NCI-H774 (cell line): ENCODE data around the gene SPON1.
"Not testable (repeated sequence)": the region's sequence is repeated elsewhere in the genome, so short reads cannot be mapped to it uniquely, and the experiment has no call there.

Source experiments
- DNase-seq: peaks from one replicate; lab custom pipeline; 2025; lab: John Stamatoyannopoulos, UW

SPON1 gene

GRCh38 chr11:13962562-13963168 is at the start of gene SPON1:
SPON1 (plus strand) TSS chr11:13962723; CDS start chr11:13962905, 182 bp downstream.
- peak; percentile 21 for DNase-seq

DNA sequence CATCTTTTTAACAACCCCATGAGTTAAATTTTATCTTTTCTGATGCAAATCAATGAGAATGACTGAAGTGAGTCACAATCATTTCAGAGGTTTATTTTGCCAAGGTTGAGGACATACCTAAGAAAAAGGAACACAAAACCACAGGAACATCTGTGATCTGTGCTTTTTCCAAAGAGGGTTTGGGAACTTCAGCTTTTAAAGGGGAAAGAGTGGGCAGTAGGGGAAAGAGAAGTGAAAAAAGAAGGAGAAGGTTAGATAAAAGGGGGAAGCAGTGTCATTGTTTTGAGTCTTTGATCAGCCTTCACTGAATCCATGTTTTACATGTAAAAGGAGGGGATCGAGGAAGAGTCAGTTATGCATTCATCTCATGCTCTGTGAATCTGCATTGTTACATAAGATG is 45.3 kb upstream of the SPON1 start:
- DNase-seq, result no peak

DNA sequence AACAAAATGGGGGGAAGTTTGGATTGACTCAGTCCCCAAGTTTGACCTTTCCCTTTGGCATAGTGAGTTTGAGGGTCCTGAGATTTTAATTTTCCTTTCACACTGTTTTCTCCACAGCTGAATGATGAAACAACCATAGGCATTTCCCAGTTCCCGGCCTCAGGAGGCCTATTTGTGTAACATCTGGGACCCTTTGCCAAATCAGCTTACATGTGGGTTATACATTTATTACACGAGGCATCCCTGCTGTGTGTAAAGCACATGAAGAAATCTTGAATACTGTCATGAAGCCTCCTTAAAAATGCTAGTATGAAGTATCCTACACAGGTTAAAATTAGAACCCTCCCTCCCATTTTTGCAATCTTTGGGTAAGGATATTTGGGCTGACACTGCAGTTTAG is 44.6 kb upstream of the SPON1 start:
- DNase-seq, result no peak

DNA sequence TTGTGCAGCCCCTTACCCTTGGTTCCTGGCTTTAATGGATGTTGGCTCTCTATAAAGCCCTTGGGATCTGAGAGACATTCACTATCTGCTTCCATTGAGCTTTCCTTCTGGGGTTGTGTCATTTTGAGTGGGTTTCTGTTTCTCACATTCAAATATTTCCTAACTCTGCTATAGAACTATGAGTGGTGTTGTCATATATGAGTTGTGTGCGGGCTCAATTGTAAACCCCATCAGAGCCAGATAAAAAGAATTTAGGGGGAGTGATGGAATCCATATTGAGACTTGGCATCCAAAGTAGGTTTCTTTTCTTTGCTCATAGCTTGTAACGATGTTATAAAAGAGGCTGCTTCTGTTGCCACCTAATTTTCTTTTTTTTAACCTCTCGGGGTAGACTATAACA is 41.8 kb upstream of the SPON1 start:
- no peak for DNase-seq

DNA sequence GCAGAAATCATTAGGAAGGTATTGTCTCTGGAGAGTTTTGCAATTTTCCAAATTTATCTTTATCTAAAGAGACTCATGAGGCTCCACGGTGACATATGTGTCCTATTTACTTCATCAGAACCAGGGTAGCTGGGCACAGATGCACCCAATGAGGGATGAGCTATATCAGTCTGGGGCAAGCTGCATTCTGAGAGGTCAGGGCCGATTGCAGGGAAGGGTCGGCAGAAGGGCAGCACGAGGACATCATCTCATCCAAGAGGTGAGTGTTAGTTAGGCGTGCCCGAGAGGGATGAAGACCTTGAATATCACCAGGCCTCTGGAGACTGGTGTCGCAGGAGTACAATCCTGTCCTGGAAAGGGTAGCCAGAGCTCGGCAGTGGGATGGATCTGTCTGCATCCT is 41.0 kb upstream of the SPON1 start:
- no peak for DNase-seq

DNA sequence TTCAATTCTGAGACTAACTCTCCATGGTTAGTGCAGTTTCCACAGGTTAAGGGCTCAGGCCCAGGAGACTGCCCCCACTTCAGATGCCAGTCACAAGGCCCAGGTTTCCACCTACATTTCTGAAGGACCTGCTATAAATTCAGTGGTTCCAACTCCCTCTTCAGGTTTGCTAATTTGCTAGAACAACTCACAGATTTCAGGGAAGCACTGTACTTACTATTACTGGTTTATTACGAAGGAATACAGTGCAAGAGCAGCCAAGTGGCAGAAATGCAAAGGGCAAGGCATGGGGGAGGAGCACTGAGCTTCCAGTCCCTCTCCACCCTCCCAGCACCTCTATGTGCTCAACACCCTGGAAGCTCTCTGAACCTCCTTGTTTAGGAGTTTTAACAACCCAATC is 39.3 kb upstream of the SPON1 start:
- no peak for DNase-seq

- DNase-seq, result no peak
Measured at GRCh38 chr11:13923716-13924650, 38.5 kb upstream of the SPON1 start.

DNA sequence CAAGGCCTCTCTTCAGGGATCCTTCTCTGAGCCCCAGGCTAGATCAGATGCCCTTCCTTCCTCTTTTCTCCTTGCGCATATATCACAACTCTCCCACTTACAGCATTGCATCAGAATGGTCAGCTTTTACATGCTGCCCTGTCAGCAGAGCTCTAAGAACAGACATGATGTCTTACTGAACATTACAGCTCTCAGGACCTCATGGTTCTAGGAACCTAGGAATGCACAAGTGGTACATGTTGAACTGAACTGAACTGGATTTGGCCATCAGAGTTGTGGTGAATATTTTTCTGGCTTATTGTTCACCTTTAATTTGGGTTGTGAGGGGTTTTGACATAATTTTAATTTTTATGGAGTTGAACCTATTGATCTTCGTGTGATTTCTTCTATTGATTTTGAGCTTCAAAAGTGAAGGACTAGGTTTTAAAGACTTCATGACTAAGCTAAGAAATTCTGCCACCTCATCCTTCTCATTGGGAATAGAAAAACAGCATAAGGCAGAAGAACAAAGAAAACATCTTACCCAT is 37.7 kb upstream of the SPON1 start:
- no peak for DNase-seq

DNA sequence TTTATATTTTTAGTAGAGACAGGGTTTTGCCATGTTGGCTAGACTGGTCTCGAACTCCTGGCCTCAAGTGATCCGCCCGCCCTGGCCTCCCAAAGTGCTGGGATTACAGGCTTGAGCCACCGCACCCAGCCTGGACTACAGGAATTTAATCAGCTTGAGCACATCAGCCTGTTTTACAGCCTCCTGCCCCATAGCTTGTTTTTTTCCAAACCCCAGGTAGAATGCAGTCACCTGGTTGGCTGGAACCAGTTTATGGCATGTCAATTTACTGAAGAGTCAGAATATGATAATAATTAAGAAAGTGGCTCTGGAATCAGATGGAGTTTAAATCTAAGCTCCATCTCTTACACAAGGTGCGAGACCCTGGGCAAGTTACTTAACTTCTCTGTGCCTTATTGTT is 36.2 kb upstream of the SPON1 start:
- DNase-seq, result not testable (repeated sequence)

DNA sequence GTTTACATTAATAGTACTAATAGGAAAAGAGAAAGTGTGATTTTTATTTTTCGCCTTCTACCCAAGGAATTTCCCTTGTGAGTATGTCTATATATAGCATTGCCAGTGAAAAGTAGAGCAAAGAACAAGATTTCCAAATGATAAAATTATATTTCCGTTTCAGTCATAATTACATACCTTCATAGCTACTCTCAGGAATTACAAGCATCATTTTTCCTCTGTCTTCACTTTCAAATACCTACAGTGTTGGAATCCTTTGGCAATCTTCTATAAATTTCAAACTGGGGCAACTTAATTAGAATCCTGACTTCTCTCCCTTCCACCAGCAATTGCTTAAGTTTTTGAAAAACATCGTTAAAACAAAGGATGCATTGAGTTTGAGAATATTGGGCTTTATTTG is 35.5 kb upstream of the SPON1 start:
- no peak for DNase-seq

DNA sequence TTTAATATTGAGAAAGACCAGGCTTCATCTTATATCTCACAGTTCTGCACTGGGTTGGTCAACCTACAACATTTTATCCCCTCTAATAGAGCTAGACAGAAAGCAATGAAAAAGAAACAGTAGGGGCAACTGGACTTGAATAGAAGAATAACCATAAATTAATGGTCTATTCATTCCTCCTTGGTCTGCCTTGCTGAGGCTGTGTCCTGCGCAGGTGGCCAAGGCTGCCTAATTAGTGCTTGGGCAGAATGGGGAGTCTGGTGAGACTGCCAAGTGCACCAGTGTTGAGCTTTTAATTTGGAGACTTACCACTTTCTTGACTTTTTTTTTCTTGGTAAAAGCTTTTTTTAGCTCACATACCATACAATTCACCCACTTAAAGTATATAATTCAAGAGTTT is 35.0 kb upstream of the SPON1 start:
- DNase-seq, result no peak

DNA sequence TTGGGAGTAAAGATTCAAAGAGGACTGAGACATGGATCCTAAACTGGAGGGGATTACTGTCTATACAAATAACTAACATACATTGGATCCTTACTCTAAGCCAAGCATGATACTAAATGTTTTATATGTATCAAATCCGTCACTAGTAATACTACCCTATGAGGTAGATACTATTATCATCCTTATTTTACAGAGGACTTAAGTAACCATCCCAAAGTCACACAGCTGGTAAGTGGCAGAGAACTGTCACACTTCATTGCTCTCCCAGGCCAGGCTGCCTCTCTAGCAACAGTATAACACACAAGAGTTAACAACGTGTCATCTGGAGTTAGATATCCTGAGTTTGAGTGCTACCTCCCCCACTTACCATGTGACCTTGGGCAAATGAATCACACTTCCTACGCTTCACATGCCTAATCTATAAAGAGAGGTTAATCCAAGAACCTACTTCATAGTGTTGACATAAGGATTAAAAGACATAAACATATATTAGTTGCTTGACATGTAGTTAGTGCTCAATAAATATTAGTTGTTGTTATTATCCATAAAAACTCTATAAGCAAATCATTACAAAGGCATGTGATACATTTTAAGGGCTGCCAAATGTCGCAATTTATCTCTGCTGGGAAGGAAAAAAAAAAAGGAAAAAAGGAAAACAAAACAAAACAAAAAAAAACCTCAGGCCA is 33.8 kb upstream of the SPON1 start:
- peak; percentile 42 for DNase-seq

DNA sequence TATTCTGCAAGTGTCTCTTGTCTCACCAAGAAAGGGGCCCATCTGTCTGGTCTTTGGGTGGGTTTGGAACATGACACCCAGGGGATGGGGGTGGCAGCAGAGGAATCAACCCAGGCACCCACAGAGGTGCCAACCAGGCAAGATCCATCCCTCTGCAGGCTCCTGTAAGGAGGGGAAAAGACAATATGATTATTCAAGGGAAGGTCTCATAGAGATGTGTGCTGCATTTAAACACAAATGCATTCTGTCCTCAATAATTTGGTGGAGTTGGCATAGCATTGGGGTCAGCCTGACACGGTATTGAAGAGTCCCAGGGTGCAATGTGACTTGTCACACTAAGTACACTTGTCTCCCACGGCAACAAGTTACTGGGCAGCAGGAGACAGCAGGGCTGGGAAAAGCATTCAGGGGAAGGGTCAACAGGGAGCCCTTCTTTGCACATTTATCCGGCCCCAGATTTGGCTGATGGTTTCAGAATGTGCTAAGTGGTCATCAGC is 33.1 kb upstream of the SPON1 start:
- no peak for DNase-seq

- no peak for DNase-seq
Measured at GRCh38 chr11:13931356-13931755, 31.2 kb upstream of the SPON1 start.

- DNase-seq, result not testable (repeated sequence)
Measured at GRCh38 chr11:13937154-13937553, 25.4 kb upstream of the SPON1 start.

DNA sequence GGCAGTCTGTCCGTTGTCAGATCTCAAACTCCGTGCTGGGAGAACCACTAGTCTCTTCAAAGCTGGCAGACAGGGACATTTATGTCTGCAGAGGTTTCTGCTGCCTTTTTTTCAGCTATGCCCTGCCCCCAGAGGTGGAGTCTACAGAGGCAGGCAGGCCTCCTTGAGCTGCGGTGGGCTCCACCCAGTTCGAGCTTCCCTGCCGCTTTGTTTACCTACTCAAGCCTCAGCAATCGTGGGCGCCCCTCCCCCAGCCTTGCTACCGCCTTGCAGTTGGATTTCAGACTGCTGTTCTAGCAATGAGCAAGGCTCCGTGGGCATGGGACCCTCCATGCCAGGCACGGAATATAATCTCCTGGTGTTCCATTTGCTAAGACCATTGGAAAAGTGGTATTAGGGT is 23.7 kb upstream of the SPON1 start:
- not testable (repeated sequence) for DNase-seq

DNA sequence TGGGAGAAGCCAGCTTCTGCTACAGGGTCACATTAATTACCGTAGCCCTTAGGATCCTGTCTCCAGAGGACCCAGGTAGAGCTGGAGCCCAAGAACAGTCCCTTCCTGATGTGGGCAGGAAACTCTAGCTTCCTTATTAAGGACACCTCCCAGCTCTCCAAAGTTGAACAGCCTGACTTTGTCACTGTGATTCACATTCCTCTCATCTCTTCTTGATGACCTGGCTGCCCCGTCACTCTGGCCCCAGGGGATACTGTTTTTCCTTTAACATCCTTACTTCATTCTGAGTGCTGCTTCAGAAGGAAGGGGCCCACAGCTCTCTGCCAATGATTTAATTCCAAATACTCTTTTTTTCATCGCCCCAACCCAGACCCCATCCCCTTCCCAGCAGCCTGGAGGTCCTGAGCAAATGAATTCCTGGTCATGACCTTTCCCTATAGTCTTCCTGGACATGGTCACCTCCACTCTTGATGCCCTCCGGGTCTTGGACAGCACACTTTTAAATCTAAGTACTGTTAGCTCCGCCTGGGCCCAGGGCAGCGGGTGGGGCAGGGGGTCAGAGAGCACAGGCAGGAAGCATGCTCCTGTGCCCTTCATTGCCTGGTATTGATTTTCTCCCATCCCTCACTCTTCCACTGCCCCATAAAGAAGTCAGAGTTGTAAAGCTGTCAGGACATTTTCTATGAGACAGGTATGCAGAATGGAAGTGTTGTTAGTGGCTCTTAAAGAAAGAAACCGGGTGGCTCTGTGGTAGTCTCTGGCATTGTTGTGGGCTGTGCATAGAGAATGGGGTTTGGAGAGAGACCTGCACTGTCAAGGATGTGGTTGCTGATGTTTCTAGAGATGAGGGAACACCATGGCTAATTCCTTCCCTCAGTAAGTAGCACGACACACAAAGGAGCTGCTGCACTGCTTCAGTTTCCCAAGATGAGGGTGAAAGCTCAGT is 22.3 kb upstream of the SPON1 start:
- DNase-seq, result no peak

DNA sequence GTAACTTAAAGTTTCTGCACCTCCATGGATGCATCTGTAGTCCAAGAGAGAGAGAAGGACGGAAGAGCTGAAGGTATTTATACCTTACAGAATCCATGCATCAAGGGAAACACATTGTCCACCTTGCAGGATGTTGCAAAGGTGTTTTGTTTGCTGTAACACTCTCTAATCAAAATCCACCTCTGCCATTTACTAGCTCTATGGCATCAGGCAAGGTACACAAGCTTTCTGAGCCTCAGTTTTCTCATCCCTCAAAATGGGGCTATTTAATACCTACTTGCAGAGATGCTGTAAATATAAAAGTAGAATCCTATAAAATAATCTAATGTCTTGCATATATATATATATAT is 21.6 kb upstream of the SPON1 start:
- DNase-seq, result no peak

DNA sequence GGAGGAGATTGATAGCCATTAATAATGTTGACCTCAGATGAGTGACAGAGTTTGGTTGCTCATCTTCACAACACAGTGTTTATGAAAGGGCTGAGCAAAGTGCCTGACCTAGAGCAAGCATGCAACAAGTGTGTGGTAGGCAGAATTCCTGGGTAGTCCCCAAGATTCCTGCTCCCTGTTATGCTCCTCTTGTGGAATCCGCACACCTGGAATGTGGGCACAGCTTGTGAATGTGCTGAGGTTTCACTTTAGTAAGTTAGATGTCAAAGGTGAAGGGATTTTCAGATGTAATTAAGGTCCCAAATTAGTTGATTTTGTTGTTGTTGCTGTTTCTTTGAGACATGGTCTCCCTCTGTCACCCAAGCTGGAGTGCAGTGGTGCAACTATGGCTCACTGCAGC is 20.7 kb upstream of the SPON1 start:
- no peak for DNase-seq

GRCh38 chr11:13942378-13942777 is 20.1 kb upstream of the SPON1 start:
- no peak for DNase-seq

- no peak for DNase-seq
Measured at GRCh38 chr11:13942971-13943381, 19.5 kb upstream of the SPON1 start.
